GM23338 (cell line): ENCODE data around the gene ZNF394.

Source experiments
- CREB1 ChIP-seq: fragments of 250-450 bp; sonication (Bioruptor Pico); IDR thresholded peaks from 2 replicates; pipeline ENCODE4 v1.5.0; 2020; ENCODE audit warnings: low read depth, mild to moderate bottlenecking, moderate library complexity
- CTCF ChIP-seq, 2 experiments: fragments of 200-600 bp in 1 of 2; sonication (generic) in 1 of 2; conservative IDR thresholded peaks; 2 replicates each; pipeline versions ENCODE4 v1.5.1 to v1.6.1; 2016 to 2017; ENCODE audit warnings: antibody characterized with exemption in 2 of 2, low read depth in 2 of 2, mild to moderate bottlenecking in 2 of 2, moderate library complexity in 1 of 2
- ETS1 ChIP-seq: IDR thresholded peaks from 2 replicates; pipeline ENCODE4 v1.6.1; 2016; ENCODE audit warnings: antibody characterized with exemption
- EZH2 ChIP-seq: fragments of 200-600 bp; sonication (generic); IDR thresholded peaks from one replicate; pipeline ENCODE4 v1.8.0; 2017; ENCODE audit warnings: antibody characterized with exemption, mild to moderate bottlenecking, low read depth; ENCODE audit not compliant: unreplicated experiment
- EZH2phosphoT487 ChIP-seq: fragments of 200-600 bp; sonication (generic); IDR thresholded peaks from one replicate; pipeline ENCODE4 v1.8.1; 2018; ENCODE audit warnings: antibody characterized with exemption; ENCODE audit not compliant: unreplicated experiment
- JUNB ChIP-seq: IDR thresholded peaks from one replicate; pipeline ENCODE4 v1.6.1; 2016; ENCODE audit warnings: antibody characterized with exemption; ENCODE audit not compliant: unreplicated experiment
- NANOG ChIP-seq: IDR thresholded peaks from 2 replicates; pipeline ENCODE4 v1.6.1; 2016; ENCODE audit warnings: antibody characterized with exemption, borderline replicate concordance
- POLR2AphosphoS5 ChIP-seq: IDR thresholded peaks from 2 replicates; pipeline ENCODE4 v1.6.1; 2016; ENCODE audit warnings: antibody characterized with exemption, low read depth
- REST ChIP-seq: IDR thresholded peaks from one replicate; pipeline ENCODE4 v1.6.1; 2018; ENCODE audit warnings: antibody characterized with exemption; ENCODE audit not compliant: unreplicated experiment
- STAT1 ChIP-seq: IDR thresholded peaks from one replicate; pipeline ENCODE4 v1.6.1; 2016; ENCODE audit warnings: antibody characterized with exemption; ENCODE audit not compliant: unreplicated experiment
- ZNF114 ChIP-seq: fragments of 250-450 bp; sonication (Bioruptor Pico); IDR thresholded peaks from 2 replicates; pipeline ENCODE4 v1.5.0; 2020; ENCODE audit warnings: mild to moderate bottlenecking, moderate library complexity
- ZNF331 ChIP-seq: fragments of 250-450 bp; sonication (Bioruptor Pico); IDR thresholded peaks from 2 replicates; pipeline ENCODE4 v1.5.0; 2020; ENCODE audit warnings: low read depth, mild to moderate bottlenecking, moderate library complexity
- ZNF462 ChIP-seq: fragments of 250-450 bp; sonication (Bioruptor Pico); IDR thresholded peaks from 2 replicates; pipeline ENCODE4 v1.5.0; 2020; ENCODE audit warnings: mild to moderate bottlenecking, moderate library complexity

- TF ChIP-seq CTCF (conservative IDR thresholded peaks at IDR 0.05; ENCODE audit: low read depth in 2 of 2) = no peak
- no peak for TF ChIP-seq EZH2
- no peak for TF ChIP-seq POLR2AphosphoS5
- no peak for TF ChIP-seq ZNF114 (CRISPR knock-in tag)
- no peak for TF ChIP-seq ETS1
- no peak for TF ChIP-seq JUNB
- no peak for TF ChIP-seq REST
- no peak for TF ChIP-seq EZH2phosphoT487
- TF ChIP-seq ZNF462 (CRISPR knock-in tag) = no peak
- no peak for TF ChIP-seq NANOG
- no peak for TF ChIP-seq CREB1 (CRISPR knock-in tag)
- no peak for TF ChIP-seq STAT1
- TF ChIP-seq ZNF331 (CRISPR knock-in tag) = no peak
These were observed 24.0 kb downstream of the ZNF394 start for GRCh38 chr7:99476107-99476506.
